GM19395 (cell line): ENCODE results near the gene IFNK.

ENCODE experiments used
- ATAC-seq: cut with Tn5 transposase; IDR thresholded peaks from one replicate; pipeline ENCODE4 v1.9.1; 2021; ENCODE audit warnings: mild to moderate bottlenecking, moderate library complexity; ENCODE audit not compliant: unreplicated experiment

IFNK gene

GRCh38 chr9:27572061-27572460 lies 48.0 kb downstream of the IFNK start:
- no peak for ATAC-seq

- ATAC-seq: peak; percentile 49
Observed at GRCh38 chr9:27572566-27572917, 48.5 kb downstream of the IFNK start.

- peak; percentile 63 for ATAC-seq
Observed at GRCh38 chr9:27572918-27573633, 49.0 kb downstream of the IFNK start, which contains the start of gene C9orf72. TSS of gene C9orf72 (minus strand) at chr9:27573481. CDS start at chr9:27567120, 6,361 bp downstream.

GRCh38 chr9:27573634-27574590 lies 49.8 kb downstream of the IFNK start:
- ATAC-seq: peak; percentile 88
